Measurements from ENCODE around the gene ZNF335. TPM values are rescaled to one million over a fixed set of nuclear protein-coding genes. Genes with fewer than 3 reads are reported as not detected.
"Not testable (repeated sequence)": the region's sequence is repeated elsewhere in the genome, so short reads cannot be mapped to it uniquely, and the experiment has no call there.

Gene ZNF335
- polyA plus RNA-seq, 2 donors, result 10.7 to 18.0 TPM

- not testable (repeated sequence) for H3K27me3 ChIP-seq (ENCODE audit: control insufficient read depth in 1 of 2, insufficient read depth in 2 of 2, low read length in 2 of 2); H3K9me3 ChIP-seq (ENCODE audit: control insufficient read depth in 2 of 2, insufficient read depth in 1 of 2, low read depth in 1 of 2, low read length in 1 of 2)
- WGBS, 2 donors, result 69 to 71% methylated on average over 6 of the region's 6 CpGs
These were observed 23.6 kb upstream of the ZNF335 start for GRCh38 chr20:45995495-45996097.

GRCh38 chr20:45994761-45995493 lies 22.9 kb upstream of the ZNF335 start:
- Histone ChIP-seq H3K4me3 (ENCODE audit: low read depth in 1 of 2, low read length in 2 of 2) (no peak overlapping the region), H3K27me3 (ENCODE audit: control insufficient read depth in 1 of 2, insufficient read depth in 2 of 2, low read length in 2 of 2) (no peaks in the 10 kb centered on the region), H3K36me3 (ENCODE audit: control insufficient read depth in 2 of 2, insufficient read depth in 2 of 2, low read length in 1 of 2) (no peaks in the 10 kb centered on the region), H3K9me3 (ENCODE audit: control insufficient read depth in 2 of 2, insufficient read depth in 1 of 2, low read depth in 1 of 2, low read length in 1 of 2) (no peaks in the 10 kb centered on the region), H3K27ac (ENCODE audit: low read depth in 2 of 2, low read length in 1 of 2) (no peak overlapping the region), H3K4me1 (ENCODE audit: control insufficient read depth in 2 of 2, insufficient read depth in 2 of 2, low read length in 1 of 2) (peaks cover 0 to 2% of the 10 kb centered on the region in 2 donors)
- WGBS, 2 donors, result 62 to 65% methylated on average over 9 of the region's 9 CpGs

More at GRCh38 chr20:45995495-45996097, 23.6 kb upstream of the ZNF335 start:
- H3K27ac ChIP-seq (ENCODE audit: low read depth in 2 of 2, low read length in 1 of 2); H3K4me3 ChIP-seq (ENCODE audit: low read depth in 1 of 2, low read length in 2 of 2); H3K36me3 ChIP-seq (ENCODE audit: control insufficient read depth in 2 of 2, insufficient read depth in 2 of 2, low read length in 1 of 2); H3K4me1 ChIP-seq (ENCODE audit: control insufficient read depth in 2 of 2, insufficient read depth in 2 of 2, low read length in 1 of 2): not testable (repeated sequence)

GRCh38 chr20:45993197-45993951 lies 21.4 kb upstream of the ZNF335 start:
- no peaks in the 10 kb centered on the region for H3K27me3 ChIP-seq (ENCODE audit: control insufficient read depth in 1 of 2, insufficient read depth in 2 of 2, low read length in 2 of 2)
- H3K9me3 ChIP-seq (ENCODE audit: control insufficient read depth in 2 of 2, insufficient read depth in 1 of 2, low read depth in 1 of 2, low read length in 1 of 2), result no peaks in the 10 kb centered on the region
- H3K4me3 ChIP-seq (ENCODE audit: low read depth in 1 of 2, low read length in 2 of 2), result no peak overlapping the region
- WGBS, 2 donors, result 46 to 58% methylated on average over 11 to 12 of the region's 12 CpGs
- peak overlapping the region; percentile 83 for H3K27ac ChIP-seq (ENCODE audit: low read depth in 2 of 2, low read length in 1 of 2)
- no peaks in the 10 kb centered on the region for H3K36me3 ChIP-seq (ENCODE audit: control insufficient read depth in 2 of 2, insufficient read depth in 2 of 2, low read length in 1 of 2)
- peaks cover 0 to 2% of the 10 kb centered on the region in 2 donors for H3K4me1 ChIP-seq (ENCODE audit: control insufficient read depth in 2 of 2, insufficient read depth in 2 of 2, low read length in 1 of 2)

GRCh38 chr20:45991616-45992015 lies 19.6 kb upstream of the ZNF335 start:
- Histone ChIP-seq H3K27ac (ENCODE audit: low read depth in 2 of 2, low read length in 1 of 2) (no peak overlapping the region), H3K4me1 (ENCODE audit: control insufficient read depth in 2 of 2, insufficient read depth in 2 of 2, low read length in 1 of 2) (peaks cover 0 to 2% of the 10 kb centered on the region in 2 donors), H3K27me3 (ENCODE audit: control insufficient read depth in 1 of 2, insufficient read depth in 2 of 2, low read length in 2 of 2) (no peaks in the 10 kb centered on the region), H3K9me3 (ENCODE audit: control insufficient read depth in 2 of 2, insufficient read depth in 1 of 2, low read depth in 1 of 2, low read length in 1 of 2) (no peaks in the 10 kb centered on the region), H3K4me3 (ENCODE audit: low read depth in 1 of 2, low read length in 2 of 2) (no peak overlapping the region), H3K36me3 (ENCODE audit: control insufficient read depth in 2 of 2, insufficient read depth in 2 of 2, low read length in 1 of 2) (no peaks in the 10 kb centered on the region)
- 86 to 89% methylated on average over 3 of the region's 3 CpGs for WGBS, 2 donors

GRCh38 chr20:45988830-45989229 lies 16.8 kb upstream of the ZNF335 start:
- not testable (repeated sequence) for H3K4me3 ChIP-seq (ENCODE audit: low read depth in 1 of 2, low read length in 2 of 2); H3K27me3 ChIP-seq (ENCODE audit: control insufficient read depth in 1 of 2, insufficient read depth in 2 of 2, low read length in 2 of 2); H3K9me3 ChIP-seq (ENCODE audit: control insufficient read depth in 2 of 2, insufficient read depth in 1 of 2, low read depth in 1 of 2, low read length in 1 of 2); H3K27ac ChIP-seq (ENCODE audit: low read depth in 2 of 2, low read length in 1 of 2); H3K4me1 ChIP-seq (ENCODE audit: control insufficient read depth in 2 of 2, insufficient read depth in 2 of 2, low read length in 1 of 2); H3K36me3 ChIP-seq (ENCODE audit: control insufficient read depth in 2 of 2, insufficient read depth in 2 of 2, low read length in 1 of 2)
- 65 to 78% methylated on average over 6 of the region's 6 CpGs for WGBS, 2 donors

GRCh38 chr20:45987108-45987780 lies 15.2 kb upstream of the ZNF335 start:
- Histone ChIP-seq H3K4me1 (ENCODE audit: control insufficient read depth in 2 of 2, insufficient read depth in 2 of 2, low read length in 1 of 2) (no peaks in the 10 kb centered on the region), H3K27me3 (ENCODE audit: control insufficient read depth in 1 of 2, insufficient read depth in 2 of 2, low read length in 2 of 2) (no peaks in the 10 kb centered on the region), H3K9me3 (ENCODE audit: control insufficient read depth in 2 of 2, insufficient read depth in 1 of 2, low read depth in 1 of 2, low read length in 1 of 2) (no peaks in the 10 kb centered on the region), H3K36me3 (ENCODE audit: control insufficient read depth in 2 of 2, insufficient read depth in 2 of 2, low read length in 1 of 2) (no peaks in the 10 kb centered on the region), H3K4me3 (ENCODE audit: low read depth in 1 of 2, low read length in 2 of 2) (no peak overlapping the region), H3K27ac (ENCODE audit: low read depth in 2 of 2, low read length in 1 of 2) (no peak overlapping the region)
- 5 to 8% methylated on average over 16 of the region's 16 CpGs for WGBS, 2 donors

GRCh38 chr20:45985573-45985972 lies 13.6 kb upstream of the ZNF335 start:
- Histone ChIP-seq H3K27me3 (ENCODE audit: control insufficient read depth in 1 of 2, insufficient read depth in 2 of 2, low read length in 2 of 2) (no peaks in the 10 kb centered on the region), H3K4me3 (ENCODE audit: low read depth in 1 of 2, low read length in 2 of 2) (no peak overlapping the region), H3K27ac (ENCODE audit: low read depth in 2 of 2, low read length in 1 of 2) (no peak overlapping the region), H3K4me1 (ENCODE audit: control insufficient read depth in 2 of 2, insufficient read depth in 2 of 2, low read length in 1 of 2) (no peaks in the 10 kb centered on the region), H3K9me3 (ENCODE audit: control insufficient read depth in 2 of 2, insufficient read depth in 1 of 2, low read depth in 1 of 2, low read length in 1 of 2) (no peaks in the 10 kb centered on the region), H3K36me3 (ENCODE audit: control insufficient read depth in 2 of 2, insufficient read depth in 2 of 2, low read length in 1 of 2) (no peaks in the 10 kb centered on the region)
- WGBS, 2 donors, result 66 to 69% methylated on average over 7 of the region's 7 CpGs

- H3K4me3 ChIP-seq (ENCODE audit: low read depth in 1 of 2, low read length in 2 of 2), result no peak overlapping the region
- WGBS, 2 donors, result 58 to 61% methylated on average over 7 of the region's 7 CpGs
- no peaks in the 10 kb centered on the region for H3K4me1 ChIP-seq (ENCODE audit: control insufficient read depth in 2 of 2, insufficient read depth in 2 of 2, low read length in 1 of 2)
- no peak overlapping the region for H3K27ac ChIP-seq (ENCODE audit: low read depth in 2 of 2, low read length in 1 of 2)
- H3K36me3 ChIP-seq (ENCODE audit: control insufficient read depth in 2 of 2, insufficient read depth in 2 of 2, low read length in 1 of 2), result no peaks in the 10 kb centered on the region
- no peaks in the 10 kb centered on the region for H3K9me3 ChIP-seq (ENCODE audit: control insufficient read depth in 2 of 2, insufficient read depth in 1 of 2, low read depth in 1 of 2, low read length in 1 of 2)
- no peaks in the 10 kb centered on the region for H3K27me3 ChIP-seq (ENCODE audit: control insufficient read depth in 1 of 2, insufficient read depth in 2 of 2, low read length in 2 of 2)
These were observed 11.3 kb upstream of the ZNF335 start for GRCh38 chr20:45983279-45983743.

GRCh38 chr20:45981261-45981660 lies 9.3 kb upstream of the ZNF335 start:
- 91 to 93% methylated on average over 6 of the region's 6 CpGs for WGBS, 2 donors

More at GRCh38 chr20:45981261-45981660, 9.3 kb upstream of the ZNF335 start:
- Histone ChIP-seq H3K27me3 (ENCODE audit: control insufficient read depth in 1 of 2, insufficient read depth in 2 of 2, low read length in 2 of 2) (no peaks in the 10 kb centered on the region), H3K4me1 (ENCODE audit: control insufficient read depth in 2 of 2, insufficient read depth in 2 of 2, low read length in 1 of 2) (no peaks in the 10 kb centered on the region), H3K4me3 (ENCODE audit: low read depth in 1 of 2, low read length in 2 of 2) (no peak overlapping the region), H3K36me3 (ENCODE audit: control insufficient read depth in 2 of 2, insufficient read depth in 2 of 2, low read length in 1 of 2) (no peaks in the 10 kb centered on the region), H3K27ac (ENCODE audit: low read depth in 2 of 2, low read length in 1 of 2) (no peak overlapping the region), H3K9me3 (ENCODE audit: control insufficient read depth in 2 of 2, insufficient read depth in 1 of 2, low read depth in 1 of 2, low read length in 1 of 2) (no peaks in the 10 kb centered on the region)

All from esophagus (tissue), 2 donors.